ENCODE results near the gene MAPK1. TPM values are rescaled to one million over a fixed set of nuclear protein-coding genes. Genes with fewer than 3 reads are reported as not detected.

The MAPK1 gene
- total and polyA plus RNA-seq, 4 donors, result 87.7 to 183 (median 136) TPM

DNA sequence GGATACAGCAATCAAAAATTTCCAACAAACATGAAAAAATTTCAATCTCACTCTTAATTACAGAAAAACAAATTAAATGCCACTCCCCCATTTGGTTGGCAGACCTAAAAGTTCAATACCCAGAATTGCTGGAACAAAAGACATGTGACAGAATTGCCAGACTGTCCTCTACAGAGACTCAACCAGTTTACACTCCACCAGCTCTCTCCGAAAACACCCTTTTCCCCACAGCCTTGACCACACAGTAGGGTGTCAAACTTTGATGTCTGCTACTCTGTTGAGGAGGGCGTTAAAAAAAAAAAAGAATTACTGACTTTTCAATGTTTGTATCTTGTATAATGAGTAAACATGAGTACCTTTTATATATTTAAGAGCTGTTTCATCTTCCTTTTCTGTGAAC lies 87.2 kb downstream of the MAPK1 start:
- Histone ChIP-seq H3K27me3 (ENCODE audit: control insufficient read depth, insufficient read depth, low read length) (no peaks in the 10 kb centered on the region), H3K27ac (ENCODE audit: low read depth, low read length) (no peak overlapping the region), H3K36me3 (ENCODE audit: control insufficient read depth, insufficient read depth, low read length) (peaks cover 37% of the 10 kb centered on the region), H3K4me1 (ENCODE audit: control insufficient read depth, insufficient read depth, low read length) (peaks cover 2% of the 10 kb centered on the region), H3K9me3 (ENCODE audit: control insufficient read depth, insufficient read depth, low read length) (no peaks in the 10 kb centered on the region), H3K4me3 (ENCODE audit: low read depth, low read length) (no peak overlapping the region)
- WGBS (ENCODE audit: insufficient coverage), result no CpG with 5 or more reads among the region's 2 CpGs
- DNase-seq (ENCODE audit: low read depth in 4 of 6, low spot score in 6 of 6), result no peak

DNA sequence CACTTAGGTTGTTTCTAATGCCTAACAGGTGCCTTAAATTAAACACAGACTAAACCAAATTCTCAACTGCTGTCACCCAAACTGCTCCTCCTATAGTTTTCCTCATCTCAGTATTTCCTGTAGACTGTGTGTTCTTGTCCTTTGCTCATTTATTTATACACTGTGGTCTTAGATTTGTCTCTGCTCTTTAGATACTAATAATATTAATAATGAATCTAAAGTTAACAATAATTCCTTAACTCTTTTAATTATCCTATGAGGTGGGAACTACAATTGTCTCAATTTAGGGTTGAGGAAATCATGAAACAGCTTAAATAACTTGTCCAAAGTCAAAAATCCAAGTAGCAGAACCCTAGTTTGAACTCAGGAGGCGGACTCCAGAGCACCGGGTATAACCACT lies 88.0 kb downstream of the MAPK1 start:
- Histone ChIP-seq H3K36me3 (ENCODE audit: control insufficient read depth, insufficient read depth, low read length) (peaks cover 29% of the 10 kb centered on the region), H3K27me3 (ENCODE audit: control insufficient read depth, insufficient read depth, low read length) (no peaks in the 10 kb centered on the region), H3K4me3 (ENCODE audit: low read depth, low read length) (no peak overlapping the region), H3K27ac (ENCODE audit: low read depth, low read length) (no peak overlapping the region), H3K9me3 (ENCODE audit: control insufficient read depth, insufficient read depth, low read length) (no peaks in the 10 kb centered on the region), H3K4me1 (ENCODE audit: control insufficient read depth, insufficient read depth, low read length) (peaks cover 6% of the 10 kb centered on the region)
- DNase-seq (ENCODE audit: low read depth in 4 of 6, low spot score in 6 of 6), result no peak
- WGBS (ENCODE audit: insufficient coverage), result no CpG with 5 or more reads among the region's 2 CpGs

DNA sequence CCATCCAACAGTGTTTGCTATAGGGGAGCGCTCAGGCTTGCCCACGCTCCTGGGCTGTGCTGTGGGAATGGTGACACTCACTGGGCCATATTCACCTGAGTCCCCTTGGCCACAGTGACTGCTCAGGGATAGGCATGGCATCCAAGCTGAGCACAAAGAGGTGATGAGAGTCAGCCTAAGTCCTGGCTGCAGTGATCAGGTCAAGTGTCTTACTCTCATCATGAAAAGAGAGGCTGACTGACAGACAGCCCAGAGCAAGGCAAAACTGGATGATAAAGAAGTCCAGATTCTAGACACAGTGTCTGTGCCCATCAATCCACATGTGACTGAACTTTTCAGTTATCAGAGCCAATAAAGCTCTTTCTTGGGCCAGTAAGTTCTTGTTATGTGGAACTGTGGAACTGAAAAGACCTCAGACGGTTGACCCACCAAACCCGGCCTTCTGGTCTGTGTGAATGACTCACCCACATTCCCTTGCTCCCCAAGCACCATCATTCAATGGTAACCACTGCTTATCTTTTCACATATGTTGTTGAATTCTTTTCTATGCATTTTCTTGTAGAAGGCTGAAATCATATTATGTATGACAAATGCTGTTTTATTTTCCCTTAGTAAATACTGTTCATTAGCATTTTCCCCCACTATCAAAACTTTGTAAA lies 88.6 kb downstream of the MAPK1 start:
- Histone ChIP-seq H3K9me3 (ENCODE audit: control insufficient read depth, insufficient read depth, low read length) (no peaks in the 10 kb centered on the region), H3K4me1 (ENCODE audit: control insufficient read depth, insufficient read depth, low read length) (peaks cover 6% of the 10 kb centered on the region), H3K36me3 (ENCODE audit: control insufficient read depth, insufficient read depth, low read length) (peaks cover 23% of the 10 kb centered on the region), H3K27ac (ENCODE audit: low read depth, low read length) (no peak overlapping the region), H3K4me3 (ENCODE audit: low read depth, low read length) (no peak overlapping the region), H3K27me3 (ENCODE audit: control insufficient read depth, insufficient read depth, low read length) (no peaks in the 10 kb centered on the region)
- no peak for DNase-seq (ENCODE audit: low read depth in 4 of 6, low spot score in 6 of 6)
- 100% methylated on average over 2 of the region's 4 CpGs for WGBS (ENCODE audit: insufficient coverage)

DNA sequence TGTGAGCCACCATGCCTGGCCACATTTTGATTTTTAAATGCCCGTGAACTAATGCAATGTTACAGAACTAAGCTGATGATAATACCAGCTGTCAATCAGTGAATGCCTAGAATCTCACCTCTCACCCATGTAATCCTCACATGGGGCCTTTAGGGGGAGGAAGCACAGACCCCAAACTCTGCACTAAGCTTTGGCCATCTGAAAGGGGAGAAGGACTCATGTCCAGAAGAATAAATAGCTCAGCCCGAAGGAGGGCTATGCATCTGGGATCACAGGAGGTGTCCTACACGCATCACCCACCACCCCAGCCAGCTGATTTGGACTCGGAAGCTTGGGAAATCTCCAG lies 95.8 kb downstream of the MAPK1 start:
- Histone ChIP-seq H3K4me1 (ENCODE audit: control insufficient read depth, insufficient read depth, low read length) (peaks cover 10% of the 10 kb centered on the region), H3K36me3 (ENCODE audit: control insufficient read depth, insufficient read depth, low read length) (peaks cover 55% of the 10 kb centered on the region), H3K27ac (ENCODE audit: low read depth, low read length) (no peak overlapping the region), H3K27me3 (ENCODE audit: control insufficient read depth, insufficient read depth, low read length) (no peaks in the 10 kb centered on the region), H3K4me3 (ENCODE audit: low read depth, low read length) (no peak overlapping the region), H3K9me3 (ENCODE audit: control insufficient read depth, insufficient read depth, low read length) (no peaks in the 10 kb centered on the region)
- DNase-seq (ENCODE audit: low read depth in 4 of 6, low spot score in 6 of 6), result no peak
- 100% methylated on average over 1 of the region's 4 CpGs for WGBS (ENCODE audit: insufficient coverage)

DNA sequence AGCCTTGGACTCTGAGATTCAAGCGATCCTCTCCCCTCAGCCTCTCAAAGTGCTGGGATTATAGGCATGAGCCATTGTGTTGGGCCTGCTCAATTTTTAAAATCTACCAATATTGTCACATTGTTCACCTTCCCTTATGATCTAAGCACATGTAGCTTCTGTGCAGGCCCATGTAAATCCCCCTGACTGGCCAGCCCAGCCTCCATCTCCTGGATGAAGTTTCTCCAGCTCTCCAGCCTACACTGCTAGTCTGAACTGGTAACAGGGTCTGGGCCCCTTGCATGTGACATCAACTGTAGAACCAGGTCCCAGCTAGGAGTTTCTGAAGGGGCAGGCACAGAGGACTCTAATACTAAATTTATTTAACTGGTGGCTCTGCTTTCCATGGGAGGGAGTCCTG lies 99.0 kb downstream of the MAPK1 start:
- Histone ChIP-seq H3K4me3 (ENCODE audit: low read depth, low read length) (no peak overlapping the region), H3K27me3 (ENCODE audit: control insufficient read depth, insufficient read depth, low read length) (no peaks in the 10 kb centered on the region), H3K9me3 (ENCODE audit: control insufficient read depth, insufficient read depth, low read length) (no peaks in the 10 kb centered on the region), H3K27ac (ENCODE audit: low read depth, low read length) (no peak overlapping the region), H3K36me3 (ENCODE audit: control insufficient read depth, insufficient read depth, low read length) (peaks cover 78% of the 10 kb centered on the region), H3K4me1 (ENCODE audit: control insufficient read depth, insufficient read depth, low read length) (peaks cover 5% of the 10 kb centered on the region)
- DNase-seq (ENCODE audit: low read depth in 4 of 6, low spot score in 6 of 6), result no peak
- no CpG with 5 or more reads among the region's 1 CpG for WGBS (ENCODE audit: insufficient coverage)

DNA sequence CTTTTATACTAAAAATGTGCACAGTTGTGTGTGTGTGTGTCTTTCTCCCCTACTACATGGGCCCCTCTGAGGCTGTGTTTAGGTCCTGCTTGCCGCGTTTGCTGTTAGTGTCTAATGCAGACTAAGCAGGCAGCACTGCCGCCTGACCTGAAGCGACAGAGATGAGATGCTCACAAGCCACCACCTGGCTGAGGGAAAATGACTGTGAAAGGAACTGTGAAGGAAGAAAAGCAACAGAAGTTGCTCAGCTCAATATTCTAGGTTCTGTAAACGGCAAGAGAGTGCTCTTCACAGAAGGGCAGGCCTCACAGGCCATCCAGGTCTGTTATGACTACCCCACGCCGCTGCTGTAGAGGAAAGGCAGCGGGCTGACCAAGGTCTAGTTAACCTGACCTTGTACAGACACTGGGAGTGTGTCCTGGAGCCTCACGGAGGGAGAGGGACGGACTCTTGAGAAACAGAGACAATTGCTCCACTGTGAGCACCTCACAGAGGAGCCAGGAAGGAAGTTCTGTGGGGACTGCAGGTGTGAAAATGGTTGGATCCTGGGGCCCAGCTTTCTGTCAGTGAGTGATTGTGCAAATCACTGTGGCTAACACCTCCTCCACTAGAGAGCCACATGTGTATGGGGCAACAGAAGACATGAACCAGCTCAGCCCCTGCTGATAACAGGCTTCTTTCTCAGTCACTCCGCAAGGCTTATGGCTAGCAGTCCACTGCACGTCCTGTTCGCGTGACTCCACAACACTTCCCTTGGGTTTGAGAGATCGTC lies 100.6 kb downstream of the MAPK1 start:
- Histone ChIP-seq H3K27me3 (ENCODE audit: control insufficient read depth, insufficient read depth, low read length) (no peaks in the 10 kb centered on the region), H3K9me3 (ENCODE audit: control insufficient read depth, insufficient read depth, low read length) (no peaks in the 10 kb centered on the region), H3K36me3 (ENCODE audit: control insufficient read depth, insufficient read depth, low read length) (peaks cover 72% of the 10 kb centered on the region), H3K4me3 (ENCODE audit: low read depth, low read length) (no peak overlapping the region), H3K4me1 (ENCODE audit: control insufficient read depth, insufficient read depth, low read length) (no peaks in the 10 kb centered on the region), H3K27ac (ENCODE audit: low read depth, low read length) (no peak overlapping the region)
- WGBS (ENCODE audit: insufficient coverage), result 88% methylated on average over 15 of the region's 15 CpGs
- no peak for DNase-seq (ENCODE audit: low read depth in 4 of 6, low spot score in 6 of 6)

DNA sequence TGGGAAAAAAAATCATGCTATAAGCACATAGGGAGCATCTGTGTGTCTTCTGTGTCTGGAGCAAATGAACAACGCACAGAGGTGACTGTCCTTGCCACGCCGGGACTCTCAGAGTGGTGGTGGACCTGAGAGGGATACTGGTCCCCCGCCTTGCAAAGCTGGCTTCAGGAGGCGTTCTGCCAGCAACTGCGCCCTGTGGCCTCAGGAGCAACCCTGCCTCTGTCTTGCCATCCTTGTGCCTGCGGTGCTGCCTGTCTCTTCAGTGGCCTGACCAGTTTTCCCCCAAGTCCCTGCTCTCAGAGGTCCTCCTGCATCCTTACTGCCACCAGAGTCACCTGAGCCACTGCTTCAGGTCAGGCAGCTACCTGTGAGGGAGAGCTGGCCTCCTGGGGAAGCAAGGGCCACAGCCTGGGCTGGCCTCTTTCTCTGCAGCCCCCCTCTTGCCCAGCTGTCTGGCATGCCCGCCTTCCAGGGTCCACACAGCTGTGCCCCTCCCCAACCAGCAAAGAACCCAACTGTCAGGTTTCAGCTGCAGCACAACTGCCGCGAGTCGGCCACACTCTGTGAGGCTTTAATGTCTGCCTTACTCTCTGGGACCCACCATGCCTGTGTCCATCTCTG lies 101.4 kb downstream of the MAPK1 start:
- H3K36me3 ChIP-seq (ENCODE audit: control insufficient read depth, insufficient read depth, low read length), result peaks cover 65% of the 10 kb centered on the region
- H3K27ac ChIP-seq (ENCODE audit: low read depth, low read length), result no peak overlapping the region
- H3K9me3 ChIP-seq (ENCODE audit: control insufficient read depth, insufficient read depth, low read length), result no peaks in the 10 kb centered on the region
- 93% methylated on average over 11 of the region's 11 CpGs for WGBS (ENCODE audit: insufficient coverage)
- H3K27me3 ChIP-seq (ENCODE audit: control insufficient read depth, insufficient read depth, low read length), result no peaks in the 10 kb centered on the region
- no peak overlapping the region for H3K4me3 ChIP-seq (ENCODE audit: low read depth, low read length)
- H3K4me1 ChIP-seq (ENCODE audit: control insufficient read depth, insufficient read depth, low read length), result no peaks in the 10 kb centered on the region
- no peak for DNase-seq (ENCODE audit: low read depth in 4 of 6, low spot score in 6 of 6)

DNA sequence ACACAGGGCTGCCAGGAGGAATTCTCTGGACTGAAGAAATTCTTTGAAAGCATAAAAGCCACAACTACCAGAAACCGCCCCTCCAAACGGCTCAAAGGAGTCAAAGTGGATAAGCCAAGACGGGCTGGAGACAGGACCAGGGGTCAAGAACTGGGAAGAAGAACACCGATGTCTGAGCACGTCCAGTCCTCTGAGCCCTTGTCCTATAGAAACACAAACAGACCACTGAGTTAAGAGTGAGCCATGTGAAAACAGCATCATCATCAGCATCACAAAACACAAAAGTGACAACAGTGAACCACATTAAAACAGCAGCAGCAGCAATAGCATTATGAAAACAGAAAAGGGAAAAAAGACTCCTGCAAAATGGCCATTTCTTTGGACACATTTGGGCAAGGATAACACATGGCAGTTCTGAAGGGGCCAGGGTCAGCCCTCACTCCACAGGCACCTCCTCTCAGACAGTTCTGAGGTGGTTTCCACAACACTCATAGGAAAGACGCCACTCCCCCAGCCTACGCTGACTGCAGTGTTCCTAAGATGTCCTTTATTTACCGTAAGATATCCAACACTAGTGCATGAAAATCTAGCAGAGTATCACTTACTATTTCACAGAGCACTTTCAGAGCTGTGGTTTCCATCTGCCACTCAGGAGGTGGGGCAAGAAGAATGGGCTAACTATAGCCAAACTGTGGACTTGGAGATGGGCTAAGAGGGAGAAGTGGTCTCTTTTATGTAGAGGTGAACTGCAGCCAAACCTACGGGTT lies 103.2 kb downstream of the MAPK1 start:
- H3K27ac ChIP-seq (ENCODE audit: low read depth, low read length), result no peak overlapping the region
- DNase-seq (ENCODE audit: low read depth in 4 of 6, low spot score in 6 of 6), result no peak
- 92% methylated on average over 7 of the region's 9 CpGs for whole genome bisulfite sequencing (ENCODE audit: insufficient coverage)
- H3K4me3 ChIP-seq (ENCODE audit: low read depth, low read length), result no peak overlapping the region
- no peaks in the 10 kb centered on the region for H3K4me1 ChIP-seq (ENCODE audit: control insufficient read depth, insufficient read depth, low read length)
- no peaks in the 10 kb centered on the region for H3K9me3 ChIP-seq (ENCODE audit: control insufficient read depth, insufficient read depth, low read length)
- H3K27me3 ChIP-seq (ENCODE audit: control insufficient read depth, insufficient read depth, low read length), result no peaks in the 10 kb centered on the region
- H3K36me3 ChIP-seq (ENCODE audit: control insufficient read depth, insufficient read depth, low read length), result peaks cover 52% of the 10 kb centered on the region

DNA sequence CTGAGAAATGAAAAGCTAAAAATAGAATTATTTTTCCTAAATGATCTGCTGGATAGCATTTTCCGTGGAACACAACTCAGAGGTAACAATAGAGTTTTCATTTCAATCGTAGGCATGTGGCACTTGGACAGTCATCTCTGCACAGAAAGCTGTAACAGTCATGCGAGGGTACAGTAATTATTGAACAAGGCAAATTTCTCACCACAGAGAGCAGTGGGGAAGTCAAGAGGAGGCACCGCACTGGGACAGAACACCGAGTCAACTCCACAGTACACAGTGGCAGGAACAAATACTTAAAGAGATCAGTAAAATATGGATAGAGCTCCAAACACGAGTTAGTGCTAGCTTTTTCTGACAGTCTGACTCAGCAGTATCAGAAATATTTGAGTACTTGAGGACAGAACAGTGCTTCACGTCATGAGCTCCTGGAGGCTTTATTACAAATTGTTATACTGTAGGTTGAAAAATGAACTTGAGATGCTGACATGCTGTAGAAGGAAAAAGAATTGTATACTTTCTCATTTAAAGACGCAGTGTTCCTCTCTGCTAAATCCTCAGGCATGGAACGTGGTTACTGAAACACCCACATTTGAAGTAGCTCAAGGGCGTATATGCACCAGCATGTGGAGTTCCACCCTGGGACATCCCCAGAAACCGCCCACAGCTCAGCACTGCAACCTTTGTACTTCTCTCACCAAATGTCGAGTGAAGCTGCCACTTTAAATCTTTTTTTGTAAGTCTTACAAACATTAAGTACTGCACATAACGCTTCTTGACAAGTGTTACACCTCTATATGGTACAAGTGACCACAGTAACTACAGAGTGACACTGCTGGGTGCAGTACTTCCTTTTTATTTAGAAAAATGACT lies 104.5 kb downstream of the MAPK1 start:
- H3K27me3 ChIP-seq (ENCODE audit: control insufficient read depth, insufficient read depth, low read length), result no peaks in the 10 kb centered on the region
- no peak overlapping the region for H3K4me3 ChIP-seq (ENCODE audit: low read depth, low read length)
- H3K9me3 ChIP-seq (ENCODE audit: control insufficient read depth, insufficient read depth, low read length), result no peaks in the 10 kb centered on the region
- WGBS (ENCODE audit: insufficient coverage), result 84% methylated on average over 9 of the region's 13 CpGs
- H3K27ac ChIP-seq (ENCODE audit: low read depth, low read length), result no peak overlapping the region
- DNase-seq (ENCODE audit: low read depth in 4 of 6, low spot score in 6 of 6), result no peak
- H3K4me1 ChIP-seq (ENCODE audit: control insufficient read depth, insufficient read depth, low read length), result peaks cover 12% of the 10 kb centered on the region
- peaks cover 46% of the 10 kb centered on the region for H3K36me3 ChIP-seq (ENCODE audit: control insufficient read depth, insufficient read depth, low read length)
